ENCODE measurements around the gene ABLIM2. TPM values are rescaled to one million over a fixed set of nuclear protein-coding genes. Genes with fewer than 3 reads are reported as not detected.

ABLIM2 gene
- total and polyA plus RNA-seq, 2 of the 13 experiments (the other 11 are each of a cell fraction or from before 2014, with no cell fraction given) = 0.20 to 0.37 TPM

DNA sequence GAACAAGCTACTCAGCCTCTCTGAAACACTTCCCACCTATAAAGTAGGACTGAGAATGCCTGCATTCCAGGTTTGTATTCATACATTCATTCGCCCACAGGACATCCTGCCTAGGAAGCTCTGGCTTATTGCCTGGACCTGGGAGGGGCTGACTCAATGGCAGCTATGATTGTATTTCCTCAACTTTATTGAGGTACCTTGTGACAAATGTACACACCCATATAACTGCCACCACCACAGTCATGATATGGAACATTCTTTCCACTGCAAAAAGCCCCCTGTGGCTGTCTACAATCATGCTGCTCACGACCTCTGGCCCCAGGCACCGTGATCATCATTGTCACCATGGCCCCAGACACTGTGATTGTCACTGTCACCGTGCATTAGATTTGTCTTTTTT is 68.3 kb downstream of the ABLIM2 start:
- ChIA-PET POLR2A (no interaction called here), CTCF (ENCODE audit: low intra/inter-chr PET ratio, low total read pairs) (no interaction called here)
- no peak overlapping the region for H3K9ac ChIP-seq (ENCODE audit: insufficient read depth, low read depth, low read length)
- FAIRE-seq = no peak
- peaks cover 0 to 5% of the 10 kb centered on the region in 2 experiments; a peak in 1 of 5 replicates for H3K27me3 ChIP-seq (ENCODE audit: control insufficient read depth in 1 of 2, insufficient read depth in 2 of 2, low read length in 2 of 2)
- H3K4me1 ChIP-seq (ENCODE audit: insufficient read depth, low read length) = no peaks in the 10 kb centered on the region
- in situ Hi-C loops (cut with HindIII; ENCODE audit: extremely low pct_ligation_motif_present, low pct_unique_long_range_greater_than_20kb) (no loop called here), intact Hi-C loops (cut with micrococcal nuclease; ENCODE audit: unreplicated experiment) (no loop called here)
- no peak for ATAC-seq
- H3K79me2 ChIP-seq (ENCODE audit: insufficient read depth, low read length) = no peaks in the 10 kb centered on the region
- no peak for DNase-seq (ENCODE audit: low spot score)
- 52% methylated on average over 4 of the region's 4 CpGs for WGBS (ENCODE audit: low lambda C conversion rate)
- no TSS peak for BruUV-seq (replicated peaks)
- no peak overlapping the region for H3K4me2 ChIP-seq (ENCODE audit: low read depth, low read length)
- H2AFZ ChIP-seq (ENCODE audit: low read length) = no peak overlapping the region
- no peaks in the 10 kb centered on the region for H4K20me1 ChIP-seq (ENCODE audit: insufficient read depth, low read length)
- no peaks in the 10 kb centered on the region for H3K36me3 ChIP-seq (replicated peaks in 1 of 2; ENCODE audit: control insufficient read depth in 1 of 2, insufficient read depth in 2 of 2, low read length in 2 of 2)
- no peak overlapping the region for H3K27ac ChIP-seq (ENCODE audit: extremely low read length, insufficient read depth, low read length)
- H3K4me3 ChIP-seq (replicated peaks in 1 of 3; ENCODE audit: insufficient read depth in 1 of 3, low read depth in 2 of 3, low read length in 3 of 3) = no peak overlapping the region
- peaks cover 13% of the 10 kb centered on the region for H3K9me3 ChIP-seq (ENCODE audit: low read length)
- TF ChIP-seq, protein P1, sequence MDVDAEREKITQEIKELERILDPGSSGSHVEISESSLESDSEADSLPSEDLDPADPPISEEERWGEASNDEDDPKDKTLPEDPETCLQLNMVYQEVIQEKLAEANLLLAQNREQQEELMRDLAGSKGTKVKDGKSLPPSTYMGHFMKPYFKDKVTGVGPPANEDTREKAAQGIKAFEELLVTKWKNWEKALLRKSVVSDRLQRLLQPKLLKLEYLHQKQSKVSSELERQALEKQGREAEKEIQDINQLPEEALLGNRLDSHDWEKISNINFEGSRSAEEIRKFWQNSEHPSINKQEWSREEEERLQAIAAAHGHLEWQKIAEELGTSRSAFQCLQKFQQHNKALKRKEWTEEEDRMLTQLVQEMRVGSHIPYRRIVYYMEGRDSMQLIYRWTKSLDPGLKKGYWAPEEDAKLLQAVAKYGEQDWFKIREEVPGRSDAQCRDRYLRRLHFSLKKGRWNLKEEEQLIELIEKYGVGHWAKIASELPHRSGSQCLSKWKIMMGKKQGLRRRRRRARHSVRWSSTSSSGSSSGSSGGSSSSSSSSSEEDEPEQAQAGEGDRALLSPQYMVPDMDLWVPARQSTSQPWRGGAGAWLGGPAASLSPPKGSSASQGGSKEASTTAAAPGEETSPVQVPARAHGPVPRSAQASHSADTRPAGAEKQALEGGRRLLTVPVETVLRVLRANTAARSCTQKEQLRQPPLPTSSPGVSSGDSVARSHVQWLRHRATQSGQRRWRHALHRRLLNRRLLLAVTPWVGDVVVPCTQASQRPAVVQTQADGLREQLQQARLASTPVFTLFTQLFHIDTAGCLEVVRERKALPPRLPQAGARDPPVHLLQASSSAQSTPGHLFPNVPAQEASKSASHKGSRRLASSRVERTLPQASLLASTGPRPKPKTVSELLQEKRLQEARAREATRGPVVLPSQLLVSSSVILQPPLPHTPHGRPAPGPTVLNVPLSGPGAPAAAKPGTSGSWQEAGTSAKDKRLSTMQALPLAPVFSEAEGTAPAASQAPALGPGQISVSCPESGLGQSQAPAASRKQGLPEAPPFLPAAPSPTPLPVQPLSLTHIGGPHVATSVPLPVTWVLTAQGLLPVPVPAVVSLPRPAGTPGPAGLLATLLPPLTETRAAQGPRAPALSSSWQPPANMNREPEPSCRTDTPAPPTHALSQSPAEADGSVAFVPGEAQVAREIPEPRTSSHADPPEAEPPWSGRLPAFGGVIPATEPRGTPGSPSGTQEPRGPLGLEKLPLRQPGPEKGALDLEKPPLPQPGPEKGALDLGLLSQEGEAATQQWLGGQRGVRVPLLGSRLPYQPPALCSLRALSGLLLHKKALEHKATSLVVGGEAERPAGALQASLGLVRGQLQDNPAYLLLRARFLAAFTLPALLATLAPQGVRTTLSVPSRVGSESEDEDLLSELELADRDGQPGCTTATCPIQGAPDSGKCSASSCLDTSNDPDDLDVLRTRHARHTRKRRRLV (CRISPR knock-in tag; IDR thresholded peaks at IDR 0.05) = no peak
- no peak for TF ChIP-seq NCOA2 (CRISPR knock-in tag; IDR thresholded peaks at IDR 0.05)
- no peak for TF ChIP-seq ZNF296 (CRISPR knock-in tag; conservative IDR thresholded peaks at IDR 0.05)
- TF ChIP-seq, protein P2, sequence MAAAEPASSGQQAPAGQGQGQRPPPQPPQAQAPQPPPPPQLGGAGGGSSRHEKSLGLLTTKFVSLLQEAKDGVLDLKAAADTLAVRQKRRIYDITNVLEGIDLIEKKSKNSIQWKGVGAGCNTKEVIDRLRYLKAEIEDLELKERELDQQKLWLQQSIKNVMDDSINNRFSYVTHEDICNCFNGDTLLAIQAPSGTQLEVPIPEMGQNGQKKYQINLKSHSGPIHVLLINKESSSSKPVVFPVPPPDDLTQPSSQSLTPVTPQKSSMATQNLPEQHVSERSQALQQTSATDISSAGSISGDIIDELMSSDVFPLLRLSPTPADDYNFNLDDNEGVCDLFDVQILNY (CRISPR knock-in tag; conservative IDR thresholded peaks at IDR 0.05) = no peak
- no peak for TF ChIP-seq ZNF224 (CRISPR knock-in tag; IDR thresholded peaks at IDR 0.05)
- TF ChIP-seq, protein P3, sequence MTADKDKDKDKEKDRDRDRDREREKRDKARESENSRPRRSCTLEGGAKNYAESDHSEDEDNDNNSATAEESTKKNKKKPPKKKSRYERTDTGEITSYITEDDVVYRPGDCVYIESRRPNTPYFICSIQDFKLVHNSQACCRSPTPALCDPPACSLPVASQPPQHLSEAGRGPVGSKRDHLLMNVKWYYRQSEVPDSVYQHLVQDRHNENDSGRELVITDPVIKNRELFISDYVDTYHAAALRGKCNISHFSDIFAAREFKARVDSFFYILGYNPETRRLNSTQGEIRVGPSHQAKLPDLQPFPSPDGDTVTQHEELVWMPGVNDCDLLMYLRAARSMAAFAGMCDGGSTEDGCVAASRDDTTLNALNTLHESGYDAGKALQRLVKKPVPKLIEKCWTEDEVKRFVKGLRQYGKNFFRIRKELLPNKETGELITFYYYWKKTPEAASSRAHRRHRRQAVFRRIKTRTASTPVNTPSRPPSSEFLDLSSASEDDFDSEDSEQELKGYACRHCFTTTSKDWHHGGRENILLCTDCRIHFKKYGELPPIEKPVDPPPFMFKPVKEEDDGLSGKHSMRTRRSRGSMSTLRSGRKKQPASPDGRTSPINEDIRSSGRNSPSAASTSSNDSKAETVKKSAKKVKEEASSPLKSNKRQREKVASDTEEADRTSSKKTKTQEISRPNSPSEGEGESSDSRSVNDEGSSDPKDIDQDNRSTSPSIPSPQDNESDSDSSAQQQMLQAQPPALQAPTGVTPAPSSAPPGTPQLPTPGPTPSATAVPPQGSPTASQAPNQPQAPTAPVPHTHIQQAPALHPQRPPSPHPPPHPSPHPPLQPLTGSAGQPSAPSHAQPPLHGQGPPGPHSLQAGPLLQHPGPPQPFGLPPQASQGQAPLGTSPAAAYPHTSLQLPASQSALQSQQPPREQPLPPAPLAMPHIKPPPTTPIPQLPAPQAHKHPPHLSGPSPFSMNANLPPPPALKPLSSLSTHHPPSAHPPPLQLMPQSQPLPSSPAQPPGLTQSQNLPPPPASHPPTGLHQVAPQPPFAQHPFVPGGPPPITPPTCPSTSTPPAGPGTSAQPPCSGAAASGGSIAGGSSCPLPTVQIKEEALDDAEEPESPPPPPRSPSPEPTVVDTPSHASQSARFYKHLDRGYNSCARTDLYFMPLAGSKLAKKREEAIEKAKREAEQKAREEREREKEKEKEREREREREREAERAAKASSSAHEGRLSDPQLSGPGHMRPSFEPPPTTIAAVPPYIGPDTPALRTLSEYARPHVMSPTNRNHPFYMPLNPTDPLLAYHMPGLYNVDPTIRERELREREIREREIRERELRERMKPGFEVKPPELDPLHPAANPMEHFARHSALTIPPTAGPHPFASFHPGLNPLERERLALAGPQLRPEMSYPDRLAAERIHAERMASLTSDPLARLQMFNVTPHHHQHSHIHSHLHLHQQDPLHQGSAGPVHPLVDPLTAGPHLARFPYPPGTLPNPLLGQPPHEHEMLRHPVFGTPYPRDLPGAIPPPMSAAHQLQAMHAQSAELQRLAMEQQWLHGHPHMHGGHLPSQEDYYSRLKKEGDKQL (CRISPR knock-in tag; IDR thresholded peaks at IDR 0.05; ENCODE audit: low read depth) = no peak
- no peak for TF ChIP-seq ZMAT3 (CRISPR knock-in tag; conservative IDR thresholded peaks at IDR 0.05)
- TF ChIP-seq, protein P4, sequence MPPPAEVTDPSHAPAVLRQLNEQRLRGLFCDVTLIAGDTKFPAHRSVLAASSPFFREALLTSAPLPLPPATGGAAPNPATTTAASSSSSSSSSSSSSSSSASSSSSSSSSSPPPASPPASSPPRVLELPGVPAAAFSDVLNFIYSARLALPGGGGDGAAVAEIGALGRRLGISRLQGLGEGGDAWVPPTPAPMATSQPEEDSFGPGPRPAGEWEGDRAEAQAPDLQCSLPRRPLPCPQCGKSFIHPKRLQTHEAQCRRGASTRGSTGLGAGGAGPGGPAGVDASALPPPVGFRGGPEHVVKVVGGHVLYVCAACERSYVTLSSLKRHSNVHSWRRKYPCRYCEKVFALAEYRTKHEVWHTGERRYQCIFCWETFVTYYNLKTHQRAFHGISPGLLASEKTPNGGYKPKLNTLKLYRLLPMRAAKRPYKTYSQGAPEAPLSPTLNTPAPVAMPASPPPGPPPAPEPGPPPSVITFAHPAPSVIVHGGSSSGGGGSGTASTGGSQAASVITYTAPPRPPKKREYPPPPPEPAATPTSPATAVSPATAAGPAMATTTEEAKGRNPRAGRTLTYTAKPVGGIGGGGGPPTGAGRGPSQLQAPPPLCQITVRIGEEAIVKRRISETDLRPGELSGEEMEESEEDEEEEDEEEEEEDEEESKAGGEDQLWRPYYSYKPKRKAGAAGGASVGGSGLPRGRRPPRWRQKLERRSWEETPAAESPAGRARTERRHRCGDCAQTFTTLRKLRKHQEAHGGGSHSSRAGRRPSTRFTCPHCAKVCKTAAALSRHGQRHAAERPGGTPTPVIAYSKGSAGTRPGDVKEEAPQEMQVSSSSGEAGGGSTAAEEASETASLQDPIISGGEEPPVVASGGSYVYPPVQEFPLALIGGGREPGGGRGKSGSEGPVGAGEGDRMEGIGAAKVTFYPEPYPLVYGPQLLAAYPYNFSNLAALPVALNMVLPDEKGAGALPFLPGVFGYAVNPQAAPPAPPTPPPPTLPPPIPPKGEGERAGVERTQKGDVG (CRISPR knock-in tag; IDR thresholded peaks at IDR 0.05; ENCODE audit: borderline replicate concordance) = no peak
- no peak for TF ChIP-seq ZNF264 (CRISPR knock-in tag; IDR thresholded peaks at IDR 0.05)
- no peak for TF ChIP-seq ZSCAN12 (CRISPR knock-in tag; IDR thresholded peaks at IDR 0.05)

Measured in HepG2 (cell line).